HK-2 (cell line): ENCODE measurements around the gene ZNF772.
A peak's percentile ranks its signal among the peaks of the same experiment; 100 is the strongest.
"Not testable (repeated sequence)": the region's sequence is repeated elsewhere in the genome, so short reads cannot be mapped to it uniquely, and the experiment has no call there.

ENCODE experiments used
- DNase-seq: peaks from one replicate; pipeline ENCODE4 v3.0.0-alpha.2; 2018; ENCODE audit not compliant: unreplicated experiment

Gene ZNF772

GRCh38 chr19:57477191-57478008 is at the start of gene ZNF772:
ZNF772 (minus strand) TSS chr19:57477566; CDS start chr19:57477309, 257 bp downstream.
- DNase-seq, result peak; percentile 90

DNA sequence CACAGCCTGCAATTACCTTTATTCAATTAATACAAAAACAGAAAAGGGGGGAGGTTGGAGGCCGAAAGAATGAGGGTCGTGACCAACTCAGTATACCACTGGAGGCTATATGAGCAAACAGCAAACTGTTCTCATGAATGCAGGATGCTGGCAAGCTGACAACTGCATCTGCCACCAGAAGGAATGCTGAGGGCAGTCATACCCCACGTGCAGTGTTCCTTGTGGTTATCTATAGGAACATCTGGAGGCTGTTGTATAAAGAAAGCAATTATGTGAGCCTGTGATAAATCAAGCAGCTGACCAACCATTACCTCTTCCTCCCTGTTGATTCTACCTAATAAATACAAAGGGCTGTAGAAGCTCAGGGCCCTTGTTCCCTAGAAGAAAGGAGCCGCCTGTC is 40.7 kb upstream of the ZNF772 start:
- not testable (repeated sequence) for DNase-seq

DNA sequence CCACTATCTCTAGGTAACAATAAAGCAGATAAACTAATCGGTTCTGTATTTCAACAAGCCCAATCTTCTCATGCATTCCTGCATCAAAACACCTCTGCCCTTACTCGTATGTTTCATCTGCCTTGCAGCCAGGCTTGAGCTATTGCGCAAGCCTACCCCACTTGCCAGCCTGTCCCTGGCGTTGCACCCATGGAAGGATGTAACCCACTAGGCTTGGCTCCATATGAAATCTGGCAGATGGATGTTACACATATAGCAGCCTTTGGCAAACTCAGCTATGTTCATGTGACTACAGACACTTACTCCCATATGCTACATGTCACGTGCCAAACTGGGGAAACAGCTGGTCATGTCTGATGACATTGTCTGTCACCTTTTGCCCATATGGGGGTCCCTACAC is 37.9 kb upstream of the ZNF772 start:
- DNase-seq, result no peak

DNA sequence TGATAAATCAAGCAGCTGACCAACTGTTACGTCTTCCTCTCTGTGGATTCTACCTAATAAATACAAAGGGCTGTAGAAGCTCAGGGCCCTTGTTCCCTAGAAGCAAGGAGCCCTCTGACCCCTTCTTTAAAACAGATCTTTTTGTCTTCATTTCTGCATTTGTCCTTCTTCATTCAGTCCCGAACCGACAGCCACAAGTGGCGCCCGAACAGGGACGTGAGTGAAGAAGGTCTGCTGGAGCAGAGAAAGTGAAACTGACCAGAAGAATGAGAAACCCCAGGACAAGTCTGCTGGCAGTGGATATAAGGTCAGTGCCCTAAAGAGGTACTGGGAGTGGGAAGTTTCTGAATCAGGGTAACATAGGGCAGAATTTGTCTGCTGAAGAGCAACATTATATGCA is 35.5 kb upstream of the ZNF772 start:
- DNase-seq, result peak; percentile 15

GRCh38 chr19:57511484-57511883 is 34.1 kb upstream of the ZNF772 start:
- DNase-seq, result no peak

DNA sequence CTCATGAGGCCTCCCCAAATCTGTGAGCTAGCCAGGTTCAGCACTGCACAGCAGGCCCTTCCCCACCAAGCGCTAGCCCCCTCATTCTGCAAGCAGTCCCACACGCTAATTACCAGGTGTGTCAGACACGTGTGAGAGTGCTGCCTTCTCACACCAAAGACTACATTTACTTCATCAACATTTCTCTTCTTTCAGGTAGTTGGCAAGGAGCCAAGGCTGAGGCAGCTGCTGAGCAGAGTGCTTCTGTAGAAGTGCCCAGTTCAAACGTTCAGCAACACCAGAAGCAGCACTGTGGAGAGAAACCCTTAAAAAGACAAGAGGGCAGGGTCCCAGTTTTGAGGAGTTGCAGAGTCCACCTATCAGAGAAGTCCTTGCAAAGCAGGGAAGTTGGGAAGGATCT is 28.8 kb upstream of the ZNF772 start:
- DNase-seq, result no peak

DNA sequence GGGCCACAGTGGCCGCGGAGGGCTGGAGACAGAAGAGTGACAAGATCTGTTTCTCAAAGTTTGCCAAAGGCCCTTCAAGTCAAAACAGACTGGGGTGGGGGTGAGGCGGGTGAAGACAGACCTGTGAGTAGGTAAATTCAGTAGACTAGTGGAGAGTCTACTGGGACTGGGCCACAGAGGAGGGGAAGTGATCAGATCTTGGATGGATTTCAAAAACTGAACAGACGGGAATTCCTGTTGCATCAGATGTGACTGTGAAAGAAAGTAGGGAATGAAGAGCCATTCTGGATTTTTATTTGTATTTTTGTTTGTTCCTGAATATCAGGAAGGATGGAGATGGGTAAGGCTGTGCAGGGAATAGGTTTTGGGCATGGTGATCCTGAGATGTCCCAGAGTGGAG is 23.0 kb upstream of the ZNF772 start:
- not testable (repeated sequence) for DNase-seq

DNA sequence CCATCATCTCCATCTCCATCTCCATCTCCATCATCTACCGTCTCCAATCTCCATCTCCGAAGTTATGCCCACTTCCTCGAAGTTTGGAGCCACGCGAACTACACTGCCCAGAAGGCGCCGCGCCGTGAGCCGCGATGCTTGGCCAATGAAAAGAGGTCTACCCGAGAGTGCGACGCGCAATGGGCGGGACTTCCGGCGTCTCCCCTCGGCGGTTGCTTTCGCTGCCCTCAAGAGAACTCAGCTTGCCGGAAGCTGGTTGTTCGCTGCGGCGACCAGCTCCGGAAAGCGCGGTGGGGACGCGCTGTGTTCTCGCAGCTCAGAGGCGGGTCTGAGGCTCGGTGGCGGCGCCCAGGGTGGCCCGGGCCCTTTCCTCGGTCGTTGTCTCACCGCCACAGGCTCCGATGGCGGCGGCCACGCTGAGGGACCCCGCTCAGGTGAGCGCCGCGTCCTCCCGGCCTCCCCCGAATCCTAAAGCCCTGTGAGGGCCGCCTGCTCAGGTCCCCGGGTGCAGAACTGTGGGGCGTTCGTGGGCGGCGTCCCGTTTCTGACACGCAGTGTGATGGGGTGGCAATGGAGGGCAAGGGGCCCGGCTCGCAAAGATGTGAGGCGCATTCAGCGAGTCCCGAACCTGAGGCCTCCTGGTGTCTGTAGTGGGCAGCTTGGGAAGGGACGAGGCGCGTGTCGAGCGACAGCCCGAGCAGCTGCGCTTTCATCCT is 22.5 kb upstream of the ZNF772 start, which contains the start of gene ZNF773:
Gene ZNF773, plus strand, starts transcription at position 259 of the 716 bp plus-strand sequence. Its CDS starts 143 bp downstream, at position 402.
- peak; percentile 97 for DNase-seq

GRCh38 chr19:57499332-57499679 is 21.9 kb upstream of the ZNF772 start:
- not testable (repeated sequence) for DNase-seq

- not testable (repeated sequence) for DNase-seq
Observed at GRCh38 chr19:57488299-57488644, 10.9 kb upstream of the ZNF772 start.

DNA sequence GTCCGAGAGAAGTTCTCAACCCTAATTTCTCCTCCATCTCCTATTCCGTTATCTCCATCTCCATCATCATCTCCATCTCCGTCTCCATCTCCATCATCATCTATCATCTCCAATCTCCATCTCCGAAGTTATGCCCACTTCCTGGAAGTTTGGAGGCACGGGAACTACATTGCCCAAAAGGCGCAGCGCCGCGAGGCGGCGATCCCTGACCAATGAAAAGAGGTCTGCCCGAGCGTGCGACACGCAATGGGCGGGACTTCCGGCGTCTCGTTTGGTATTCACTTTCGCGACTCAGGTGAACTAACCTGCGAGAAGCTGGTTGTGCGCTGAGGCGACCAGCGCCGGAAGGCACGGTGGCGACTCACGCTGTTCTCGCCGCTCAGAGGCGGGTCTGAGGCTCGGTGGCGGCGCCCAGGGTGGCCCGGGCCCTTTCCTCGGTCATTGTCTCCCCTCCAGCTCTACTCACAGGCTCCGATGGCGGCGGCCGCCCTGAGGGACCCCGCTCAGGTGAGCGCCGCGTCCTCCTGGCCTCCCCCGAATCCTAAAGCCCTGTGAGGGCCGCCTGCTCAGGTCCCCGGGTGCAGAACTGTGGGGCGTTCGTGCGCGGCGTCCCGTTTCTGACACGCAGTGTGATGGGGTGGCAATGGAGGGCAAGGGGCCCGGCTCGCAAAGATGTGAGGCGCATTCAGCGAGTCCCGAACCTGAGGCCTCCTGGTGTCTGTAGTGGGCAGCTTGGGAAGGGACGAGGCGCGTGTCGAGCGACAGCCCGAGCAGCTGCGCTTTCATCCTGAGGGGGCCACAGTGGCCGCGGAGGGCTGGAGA is 10.3 kb upstream of the ZNF772 start, which contains the start of gene ZNF419:
Gene ZNF419, plus strand, starts transcription at position 274 of the 822 bp plus-strand sequence. Its CDS starts 201 bp downstream, at position 475.
- peak; percentile 95 for DNase-seq

- DNase-seq, result no peak
Observed at GRCh38 chr19:57473646-57474045, 3.7 kb downstream of the ZNF772 start.

- no peak for DNase-seq
Observed at GRCh38 chr19:57466489-57466888, 10.9 kb downstream of the ZNF772 start.

- DNase-seq, result no peak
Observed at GRCh38 chr19:57465680-57466381, 11.5 kb downstream of the ZNF772 start.

DNA sequence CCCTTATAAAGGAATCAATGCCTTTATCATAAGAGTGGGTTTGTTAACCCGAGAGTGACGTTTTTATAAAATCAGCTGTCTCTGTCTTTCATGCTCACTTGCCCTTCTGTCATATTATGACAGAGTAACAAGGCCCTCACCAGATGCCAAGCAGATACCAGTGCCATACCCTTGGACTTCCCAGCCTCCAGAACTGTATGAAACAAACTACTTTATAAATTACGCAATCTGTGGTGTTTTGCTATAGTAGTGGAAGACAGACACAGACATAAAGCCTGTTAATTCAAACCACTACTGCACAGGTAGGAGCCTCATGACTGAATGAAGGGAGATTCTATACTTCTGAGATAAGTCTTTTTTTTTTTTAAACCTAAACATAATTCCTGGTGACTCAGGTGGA is 25.1 kb downstream of the ZNF772 start:
- DNase-seq, result no peak

DNA sequence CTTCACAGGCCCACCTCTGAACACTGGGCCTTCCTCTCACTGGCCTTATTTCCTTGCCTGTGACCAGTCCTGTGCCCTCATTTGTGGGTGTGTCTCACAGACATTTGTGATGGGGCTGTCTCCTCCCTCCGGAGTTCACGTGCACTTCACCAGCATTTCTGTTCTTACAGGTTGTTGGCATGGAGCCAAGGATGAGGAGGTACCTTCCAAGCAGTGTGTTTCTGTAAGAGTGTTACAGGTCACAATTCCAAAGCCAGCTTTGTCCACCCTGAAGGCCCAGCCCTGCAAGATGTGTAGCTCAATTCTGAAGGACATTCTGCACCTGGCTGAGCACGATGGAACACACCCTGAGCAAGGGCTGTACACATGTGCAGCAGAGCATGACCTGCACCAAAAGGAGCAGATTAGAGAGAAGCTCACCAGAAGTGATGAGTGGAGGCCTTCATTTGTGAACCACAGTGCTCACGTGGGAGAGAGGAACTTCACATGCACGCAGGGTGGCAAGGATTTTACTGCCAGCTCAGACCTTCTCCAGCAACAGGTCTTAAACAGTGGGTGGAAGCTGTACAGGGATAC is 34.2 kb downstream of the ZNF772 start:
- no peak for DNase-seq

GRCh38 chr19:57441979-57442752 is 35.2 kb downstream of the ZNF772 start:
- DNase-seq, result no peak

DNA sequence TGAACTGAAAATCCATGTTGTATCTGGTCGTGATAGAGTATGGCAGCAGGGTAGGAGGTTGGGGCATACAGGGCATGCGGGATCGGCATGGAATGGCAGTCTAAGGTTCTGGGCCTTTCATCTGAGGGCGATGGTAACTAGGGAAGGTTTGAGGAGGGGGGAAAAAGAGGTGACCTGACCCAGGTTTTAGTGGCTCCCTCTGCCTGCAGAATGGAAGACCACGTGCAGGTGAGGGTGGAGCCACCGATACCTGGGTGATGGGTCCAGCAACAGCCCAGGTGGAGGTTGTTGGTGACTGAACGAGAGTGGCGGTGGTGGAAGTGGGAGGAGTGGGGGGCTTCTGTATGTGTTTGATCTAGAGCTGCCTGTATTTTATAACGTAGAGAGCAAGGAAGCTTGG is 38.4 kb downstream of the ZNF772 start:
- DNase-seq, result no peak

DNA sequence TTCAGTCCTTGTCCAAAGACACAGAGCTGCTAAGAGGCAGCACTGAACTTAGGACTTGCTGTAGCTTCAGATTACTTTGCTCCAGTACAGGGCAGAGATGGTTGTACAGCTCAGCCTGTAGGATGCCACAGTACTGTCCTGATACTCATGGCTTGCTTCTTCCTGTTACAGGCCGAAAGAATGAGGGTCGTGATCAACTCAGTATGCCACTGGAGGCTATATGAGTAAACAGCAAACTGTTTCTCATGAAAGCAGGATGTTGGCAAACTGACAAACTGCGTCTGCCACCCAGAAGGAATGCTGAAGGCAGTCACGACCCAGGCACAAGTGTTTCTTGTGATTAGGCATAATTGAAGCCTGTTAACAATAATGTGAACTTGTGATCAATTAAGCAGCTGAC is 39.4 kb downstream of the ZNF772 start:
- no peak for DNase-seq

DNA sequence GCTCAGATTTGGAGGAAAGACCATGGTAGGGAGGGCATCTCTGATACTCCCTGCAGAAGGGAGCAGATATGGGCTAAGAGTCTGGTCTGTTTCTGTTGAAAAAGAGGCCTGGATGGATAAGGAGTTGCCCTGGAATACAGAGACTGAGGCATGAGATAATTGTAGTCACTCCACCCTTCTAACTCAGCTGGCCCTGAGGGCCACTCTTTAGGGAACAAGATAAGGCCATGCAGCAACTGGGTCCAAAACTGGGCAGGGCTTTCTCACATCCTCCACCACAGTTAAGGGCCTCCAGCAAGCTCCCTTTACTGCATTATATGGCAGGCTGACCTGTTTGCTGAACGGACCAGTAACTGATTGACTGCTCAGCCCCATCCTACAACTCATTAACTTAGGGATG is 40.9 kb downstream of the ZNF772 start:
- no peak for DNase-seq
